HepG2 (cell line): Measurements from ENCODE around the gene IL10. TPM values are rescaled to one million over a fixed set of nuclear protein-coding genes. Genes with fewer than 3 reads are reported as not detected.

Experiments used
- ATAC-seq: fragments of 200-7000 bp; cut with Tn5 transposase; 3 replicates; pipeline ENCODE4 v1.9.1; 2020; ENCODE audit warnings: mild to moderate bottlenecking, moderate library complexity
- BruUV-seq: library from RNA; stranded (reverse); fragments of 400-500 nt; replicated peaks from 2 replicates; lab custom pipeline; 2021; lab: Mats Ljungman, UMichigan
- CTCF ChIA-PET: fragments of 300-600 bp; formaldehyde crosslinking; extraction: SDS; loops from one replicate; lab custom pipeline; 2021; ENCODE audit warnings: low total read pairs, inconsistent platforms, low intra/inter-chr PET ratio; lab: Yijun Ruan, JAX
- POLR2A ChIA-PET: fragments of 350-600 bp; sonication (Branson Sonifier 250); formaldehyde crosslinking; loops from one replicate; lab custom pipeline; 2020; ENCODE audit warnings: antibody characterized with exemption, inconsistent platforms; lab: Yijun Ruan, JAX
- DNase-seq: peaks from one replicate; pipeline ENCODE4 v3.0.0-alpha.2; 2015; ENCODE audit warnings: low spot score
- FAIRE-seq: peaks from 3 replicates; lab custom pipeline; 2011; peaks lifted over from hg19 to GRCh38; lab: Jason Lieb, UNC
- H2AFZ ChIP-seq: one replicate; pipeline ENCODE4 v1.6.1; 2011; ENCODE audit warnings: low read length, inconsistent platforms
- H3K27ac ChIP-seq: fragments of 300-600 bp; 3 replicates; pipeline ENCODE4 v1.8.0; 2011; ENCODE audit warnings: mixed run types, mild to moderate bottlenecking, mixed read lengths, low read length, inconsistent platforms; ENCODE audit not compliant: insufficient read depth; ENCODE audit errors: extremely low read length
- H3K27me3 ChIP-seq, 2 experiments: fragments of 200-600 bp in 1 of 2; 2 replicates in 1 of 2; 3 replicates in 1 of 2; pipeline versions ENCODE4 v1.6.0 to v1.8.0; 2011; ENCODE audit warnings: low read length in 2 of 2, mild to moderate bottlenecking in 2 of 2, moderate library complexity in 2 of 2, inconsistent platforms in 1 of 2; ENCODE audit not compliant: insufficient read depth in 2 of 2, control insufficient read depth in 1 of 2
- H3K36me3 ChIP-seq, 2 experiments: fragments of 200-600 bp in 1 of 2; replicated peaks in 1 of 2; 2 replicates in 1 of 2; 3 replicates in 1 of 2; pipeline versions ENCODE4 v1.5.1 to v1.8.0; 2011; ENCODE audit warnings: low read length in 2 of 2, inconsistent platforms in 1 of 2; ENCODE audit not compliant: insufficient read depth in 2 of 2, control insufficient read depth in 1 of 2
- H3K4me1 ChIP-seq: 2 replicates; pipeline ENCODE4 v1.5.1; 2012; ENCODE audit warnings: low read length, inconsistent platforms; ENCODE audit not compliant: insufficient read depth
- H3K4me2 ChIP-seq: 2 replicates; pipeline ENCODE4 v1.6.0; 2011; ENCODE audit warnings: low read depth, low read length, inconsistent platforms
- H3K4me3 ChIP-seq, 3 experiments: fragments of 200-600 bp in 1 of 3; sonication (generic), shearing (Covaris generic) in 1 of 3; replicated peaks in 1 of 3; 2 replicates each; pipeline ENCODE4 v1.5.1; 2011 to 2016; ENCODE audit warnings: low read length in 3 of 3, inconsistent platforms in 2 of 3, low read depth in 2 of 3, mild to moderate bottlenecking in 2 of 3, control low read depth in 1 of 3, mixed read lengths in 1 of 3; ENCODE audit not compliant: insufficient read depth in 1 of 3
- H3K79me2 ChIP-seq: one replicate; pipeline ENCODE4 v1.6.1; 2011; ENCODE audit warnings: low read length, inconsistent platforms; ENCODE audit not compliant: insufficient read depth
- H3K9ac ChIP-seq: 2 replicates; pipeline ENCODE4 v1.6.0; 2011; ENCODE audit warnings: mild to moderate bottlenecking, low read depth, low read length, inconsistent platforms; ENCODE audit not compliant: insufficient read depth
- H3K9me3 ChIP-seq: 2 replicates; pipeline ENCODE4 v1.5.1; 2012; ENCODE audit warnings: mild to moderate bottlenecking, low read length
- H4K20me1 ChIP-seq: 2 replicates; pipeline ENCODE4 v1.6.0; 2011; ENCODE audit warnings: inconsistent platforms, mild to moderate bottlenecking, low read length, moderate library complexity; ENCODE audit not compliant: insufficient read depth
- CHD4 ChIP-seq: fragments of 200-600 bp; sonication (generic); IDR thresholded peaks from 2 replicates; pipeline ENCODE4 v1.7.0; 2017; ENCODE audit warnings: mild to moderate bottlenecking, low read length, borderline replicate concordance
- DR1 ChIP-seq: sonication (generic); formaldehyde crosslinking; IDR thresholded peaks from 2 replicates; pipeline ENCODE4 v1.8.0; 2021; ENCODE audit warnings: mild to moderate bottlenecking, missing genetic modification reagents, inconsistent platforms
- EED ChIP-seq: sonication (generic); formaldehyde crosslinking; IDR thresholded peaks from 2 replicates; pipeline ENCODE4 v1.5.0; 2020; ENCODE audit warnings: mild to moderate bottlenecking, missing genetic modification reagents
- FOXM1 ChIP-seq: sonication (generic); formaldehyde crosslinking; IDR thresholded peaks from 2 replicates; pipeline ENCODE4 v1.5.0; 2020; ENCODE audit warnings: missing genetic modification reagents
- HNRNPUL1 ChIP-seq: fragments of 200-400 bp; formaldehyde crosslinking; IDR thresholded peaks from 2 replicates; pipeline ENCODE4 v1.6.1; 2017; ENCODE audit warnings: low read depth, mild to moderate bottlenecking, low read length, moderate library complexity
- JARID2 ChIP-seq: sonication (generic); formaldehyde crosslinking; IDR thresholded peaks from 2 replicates; pipeline ENCODE4 v1.8.1; 2023; ENCODE audit warnings: missing genetic modification reagents, inconsistent platforms; ENCODE audit not compliant: insufficient replicate concordance
- MED1 ChIP-seq: sonication (generic); formaldehyde crosslinking; IDR thresholded peaks from 2 replicates; pipeline ENCODE4 v1.4.0; 2020; ENCODE audit warnings: missing genetic modification reagents
- RFX1 ChIP-seq: fragments of 450-650 bp; IDR thresholded peaks from 2 replicates; pipeline ENCODE4 v1.6.1; 2017
- TBX3 ChIP-seq: fragments of 450-650 bp; IDR thresholded peaks from 2 replicates; pipeline ENCODE4 v1.6.1; 2017; ENCODE audit warnings: antibody characterized with exemption, mild to moderate bottlenecking, inconsistent platforms, borderline replicate concordance
- TOPORS ChIP-seq: sonication (generic); formaldehyde crosslinking; IDR thresholded peaks from 2 replicates; pipeline ENCODE4 v1.8.0; 2023; ENCODE audit warnings: mild to moderate bottlenecking, missing genetic modification reagents
- ZBTB21 ChIP-seq: sonication (generic); formaldehyde crosslinking; IDR thresholded peaks from 2 replicates; pipeline ENCODE4 v1.4.0; 2020; ENCODE audit warnings: missing genetic modification reagents
- ZBTB7A ChIP-seq: sonication (generic); formaldehyde crosslinking; IDR thresholded peaks from 2 replicates; pipeline ENCODE4 v1.8.0; 2022; ENCODE audit warnings: mild to moderate bottlenecking, missing genetic modification reagents
- ZKSCAN5 ChIP-seq: sonication (generic); formaldehyde crosslinking; IDR thresholded peaks from 2 replicates; pipeline ENCODE4 v1.5.1; 2020; ENCODE audit warnings: mild to moderate bottlenecking, missing genetic modification reagents
- ZNF724P ChIP-seq: sonication (generic); formaldehyde crosslinking; IDR thresholded peaks from 2 replicates; pipeline ENCODE4 v1.8.0; 2022; ENCODE audit warnings: missing genetic modification reagents, borderline replicate concordance
- ZSCAN12 ChIP-seq: sonication (generic); formaldehyde crosslinking; IDR thresholded peaks from 2 replicates; pipeline ENCODE4 v1.9.0; 2021; ENCODE audit warnings: mild to moderate bottlenecking, missing genetic modification reagents
- WGBS: methylation state at CpG from one replicate; pipeline ENCODE4 v1.1.6; 2017; ENCODE audit warnings: low lambda C conversion rate; 5-methylcytosine and 5-hydroxymethylcytosine counted together
- in situ Hi-C: cut with HindIII; loops from 2 replicates; pipeline ENCODE4 v1.10.0; 2017; ENCODE audit warnings: low pct_unique_long_range_greater_than_20kb; ENCODE audit not compliant: extremely low pct_ligation_motif_present
- intact Hi-C: fragments of 100-400 bp; cut with micrococcal nuclease; formaldehyde crosslinking; loops from one replicate; pipeline ENCODE4 v1.10.0; 2022; ENCODE audit not compliant: unreplicated experiment
- polyA plus RNA-seq, 8 experiments: library from polyadenylated mRNA; depleted of rRNA in 3 of 8; stranded (reverse) in 7 of 8; unstranded in 1 of 8; fragments of >200 nt; fragmentation: Illumina TruSeq in 4 of 8; extraction: Trizol in 4 of 8; gene quantifications; 2 replicates each; pipeline versions ENCODE4 v1.2.1 to v1.2.3, GENCODE V29; 2011 to 2016; ENCODE audit warnings: low read depth in 4 of 8, missing spikeins in 1 of 8, mixed read lengths in 1 of 8; ENCODE audit not compliant: insufficient read depth in 1 of 8
- total RNA-seq, 5 experiments: library from RNA; depleted of rRNA; stranded (reverse); fragments of >200 nt; fragmentation: Illumina TruSeq; extraction: Trizol; gene quantifications; 2 replicates each; pipeline ENCODE4 v1.2.3, GENCODE V29; 2016; ENCODE audit warnings: low read depth in 1 of 5
- TF ChIP-seq, protein P1 (sequence below): sonication (generic); formaldehyde crosslinking; IDR thresholded peaks from 2 replicates; pipeline ENCODE4 v1.4.0; 2020; ENCODE audit warnings: missing genetic modification reagents
- TF ChIP-seq, protein P2 (sequence below): sonication (generic); formaldehyde crosslinking; IDR thresholded peaks from 2 replicates; pipeline ENCODE4 v1.9.0; 2022; ENCODE audit warnings: missing genetic modification reagents, mild to moderate bottlenecking, borderline replicate concordance

The IL10 gene
- total and polyA plus RNA-seq, 2 of the 13 experiments (the other 11 are each of a cell fraction or from before 2014, with no cell fraction given) = not detected

DNA sequence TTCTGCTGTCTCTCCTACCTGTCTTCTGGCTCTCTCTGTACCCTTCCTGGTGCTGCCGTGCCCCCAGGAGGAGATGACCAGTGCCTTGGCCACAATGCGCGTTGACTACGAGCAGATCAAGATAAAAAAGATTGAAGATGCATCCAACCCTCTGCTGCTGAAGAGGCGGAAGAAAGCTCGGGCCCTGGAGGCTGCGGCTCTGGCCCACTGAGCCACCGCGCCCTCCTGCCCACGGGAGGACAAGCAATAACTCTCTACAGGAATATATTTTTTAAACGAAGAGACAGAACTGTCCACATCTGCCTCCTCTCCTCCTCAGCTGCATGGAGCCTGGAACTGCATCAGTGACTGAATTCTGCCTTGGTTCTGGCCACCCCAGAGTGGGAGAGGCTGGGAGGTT is 39.8 kb downstream of the IL10 start (continued):
- no peak for TF ChIP-seq DR1 (CRISPR knock-in tag)

DNA sequence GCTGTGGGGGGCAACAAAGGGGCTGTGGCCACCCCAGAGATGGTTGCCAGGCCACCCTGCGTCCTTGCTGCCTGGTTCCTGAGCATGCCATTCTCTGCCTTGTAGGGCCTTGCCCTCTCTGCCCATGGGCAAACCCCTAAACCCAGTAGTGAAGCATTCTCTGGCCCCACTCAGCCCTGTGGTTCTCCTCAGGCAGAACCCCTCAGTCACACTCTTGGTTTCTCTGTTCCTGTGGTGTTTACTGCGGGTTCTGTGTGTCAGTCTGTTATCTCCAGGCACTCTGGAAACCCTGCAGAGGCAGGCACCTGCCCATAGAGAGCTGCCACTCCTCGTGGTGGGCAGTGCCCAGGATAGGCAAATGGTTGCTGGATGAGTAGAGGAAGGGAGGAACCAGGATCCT is 42.8 kb downstream of the IL10 start:
- peaks cover 11% of the 10 kb centered on the region for H3K79me2 ChIP-seq
- FAIRE-seq (no peak), ATAC-seq (no peak)
- WGBS = 100% methylated on average over 2 of the region's 3 CpGs
- POLR2A ChIA-PET = no interaction called here
- H3K4me1 ChIP-seq = no peaks in the 10 kb centered on the region
- H3K9ac ChIP-seq = no peak overlapping the region
- no peak overlapping the region for H3K27ac ChIP-seq
- no peak overlapping the region for H3K4me2 ChIP-seq
- peaks cover 30 to 41% of the 10 kb centered on the region in 2 experiments; a peak in 4 of 5 replicates for H3K36me3 ChIP-seq
- no peaks in the 10 kb centered on the region for H3K9me3 ChIP-seq
- no peaks in the 10 kb centered on the region for H3K27me3 ChIP-seq
- no peak for TF ChIP-seq ZNF724P (CRISPR knock-in tag)
- TF ChIP-seq ZBTB21 = no peak
- TF ChIP-seq HNRNPUL1 = no peak
- no peak for TF ChIP-seq ZBTB7A (CRISPR knock-in tag)
- no peak for TF ChIP-seq RFX1
- TF ChIP-seq, all 625 proteins: peak for 0
- Histone ChIP-seq H4K20me1 (peaks cover 27% of the 10 kb centered on the region), H3K4me3 (no peak overlapping the region), H2AFZ (no peak overlapping the region)
- no TSS peak for BruUV-seq
- DNase-seq = no peak
- in situ Hi-C loops (no loop called here), intact Hi-C loops (no loop called here)
- CTCF ChIA-PET = no interaction called here

DNA sequence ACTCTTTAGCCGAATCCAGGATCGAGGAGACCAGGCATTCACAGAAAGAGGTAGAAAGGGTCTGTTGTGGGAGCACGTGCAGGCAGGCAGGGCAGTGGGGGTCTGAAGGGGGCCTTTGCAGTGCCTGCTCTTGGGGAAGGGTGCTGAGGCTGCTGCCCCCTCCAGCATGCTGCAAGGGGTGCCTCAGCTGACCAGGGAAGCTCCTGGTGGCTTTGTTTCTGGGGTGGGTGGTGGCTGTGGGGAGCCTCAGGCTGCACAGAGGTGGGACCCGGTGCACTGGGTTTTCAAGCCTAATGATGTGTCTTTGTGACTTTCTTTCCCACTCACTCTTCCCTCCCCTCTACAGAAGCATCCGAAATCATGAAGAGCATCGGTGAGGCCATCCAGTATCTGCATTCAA is 43.2 kb downstream of the IL10 start:
- FAIRE-seq (no peak), ATAC-seq (no peak), DNase-seq (no peak)
- 96% methylated on average over 6 of the region's 6 CpGs for WGBS
- H2AFZ ChIP-seq = no peak overlapping the region
- peaks cover 30 to 41% of the 10 kb centered on the region in 2 experiments; a peak in 4 of 5 replicates for H3K36me3 ChIP-seq
- no peak overlapping the region for H3K27ac ChIP-seq
- ChIA-PET POLR2A (no interaction called here), CTCF (no interaction called here)
- BruUV-seq = no TSS peak
- TF ChIP-seq JARID2 (CRISPR knock-in tag) = no peak
- TF ChIP-seq TBX3 = no peak
- no peak for TF ChIP-seq TOPORS (CRISPR knock-in tag)
- TF ChIP-seq CHD4 = no peak
- no peak for TF ChIP-seq ZKSCAN5 (CRISPR knock-in tag)
- TF ChIP-seq EED = no peak
- TF ChIP-seq, protein P1, sequence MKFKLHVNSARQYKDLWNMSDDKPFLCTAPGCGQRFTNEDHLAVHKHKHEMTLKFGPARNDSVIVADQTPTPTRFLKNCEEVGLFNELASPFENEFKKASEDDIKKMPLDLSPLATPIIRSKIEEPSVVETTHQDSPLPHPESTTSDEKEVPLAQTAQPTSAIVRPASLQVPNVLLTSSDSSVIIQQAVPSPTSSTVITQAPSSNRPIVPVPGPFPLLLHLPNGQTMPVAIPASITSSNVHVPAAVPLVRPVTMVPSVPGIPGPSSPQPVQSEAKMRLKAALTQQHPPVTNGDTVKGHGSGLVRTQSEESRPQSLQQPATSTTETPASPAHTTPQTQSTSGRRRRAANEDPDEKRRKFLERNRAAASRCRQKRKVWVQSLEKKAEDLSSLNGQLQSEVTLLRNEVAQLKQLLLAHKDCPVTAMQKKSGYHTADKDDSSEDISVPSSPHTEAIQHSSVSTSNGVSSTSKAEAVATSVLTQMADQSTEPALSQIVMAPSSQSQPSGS (CRISPR knock-in tag) = no peak
- TF ChIP-seq, protein P2, sequence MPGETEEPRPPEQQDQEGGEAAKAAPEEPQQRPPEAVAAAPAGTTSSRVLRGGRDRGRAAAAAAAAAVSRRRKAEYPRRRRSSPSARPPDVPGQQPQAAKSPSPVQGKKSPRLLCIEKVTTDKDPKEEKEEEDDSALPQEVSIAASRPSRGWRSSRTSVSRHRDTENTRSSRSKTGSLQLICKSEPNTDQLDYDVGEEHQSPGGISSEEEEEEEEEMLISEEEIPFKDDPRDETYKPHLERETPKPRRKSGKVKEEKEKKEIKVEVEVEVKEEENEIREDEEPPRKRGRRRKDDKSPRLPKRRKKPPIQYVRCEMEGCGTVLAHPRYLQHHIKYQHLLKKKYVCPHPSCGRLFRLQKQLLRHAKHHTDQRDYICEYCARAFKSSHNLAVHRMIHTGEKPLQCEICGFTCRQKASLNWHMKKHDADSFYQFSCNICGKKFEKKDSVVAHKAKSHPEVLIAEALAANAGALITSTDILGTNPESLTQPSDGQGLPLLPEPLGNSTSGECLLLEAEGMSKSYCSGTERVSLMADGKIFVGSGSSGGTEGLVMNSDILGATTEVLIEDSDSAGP = no peak
- no peak for TF ChIP-seq MED1 (CRISPR knock-in tag)
- TF ChIP-seq ZSCAN12 (CRISPR knock-in tag) = no peak
- no peak for TF ChIP-seq FOXM1 (CRISPR knock-in tag)
- in situ Hi-C loops (no loop called here), intact Hi-C loops (no loop called here)
- peaks cover 11% of the 10 kb centered on the region for H3K79me2 ChIP-seq
- H3K4me3 ChIP-seq = no peak overlapping the region
- peaks cover under 1% of the 10 kb centered on the region; the same call in 1 of the 2 replicates for H3K4me1 ChIP-seq
- no peak overlapping the region for H3K4me2 ChIP-seq
- H3K9ac ChIP-seq = no peak overlapping the region
- H3K27me3 ChIP-seq = no peaks in the 10 kb centered on the region
- peaks cover 27% of the 10 kb centered on the region for H4K20me1 ChIP-seq
- H3K9me3 ChIP-seq = no peaks in the 10 kb centered on the region
